CD4-positive, alpha-beta T cell treated with Interleukin-4 for 1 hour (primary cell): ENCODE data around the gene HOXA13.
A peak's percentile ranks its signal among the peaks of the same experiment; 100 is the strongest.

Experiments used
- DNase-seq, 2 donors: peaks; one replicate each; pipeline ENCODE4 v3.0.0-alpha.2; 2020 to 2022

HOXA13 gene

GRCh38 chr7:27169658-27170425, 30.0 kb downstream of the HOXA13 start:
- no peak for DNase-seq

GRCh38 chr7:27168265-27168947, 31.5 kb downstream of the HOXA13 start:
- no peak for DNase-seq

GRCh38 chr7:27167916-27168264, 32.0 kb downstream of the HOXA13 start:
- DNase-seq = no peak

- DNase-seq = no peak
These were observed 33.1 kb downstream of the HOXA13 start for GRCh38 chr7:27166531-27167505.

- no peak for DNase-seq
These were observed 33.8 kb downstream of the HOXA13 start for GRCh38 chr7:27165996-27166530.

GRCh38 chr7:27165089-27165995, 34.5 kb downstream of the HOXA13 start, which contains the start of gene HOXA9:
Gene HOXA9 (minus strand): TSS chr7:27165537. CDS start chr7:27165457, 80 bp downstream.
- peak in 1 of 2 donors; percentile 68 for DNase-seq

GRCh38 chr7:27164367-27165088, 35.4 kb downstream of the HOXA13 start:
- DNase-seq = no peak

GRCh38 chr7:27164045-27164366, 35.9 kb downstream of the HOXA13 start:
- DNase-seq = no peak

- DNase-seq = no peak
These were observed 36.4 kb downstream of the HOXA13 start for GRCh38 chr7:27163288-27164044.

- no peak for DNase-seq
These were observed 37.2 kb downstream of the HOXA13 start for GRCh38 chr7:27162561-27163287.

- DNase-seq = no peak
These were observed 38.0 kb downstream of the HOXA13 start for GRCh38 chr7:27161721-27162560.

GRCh38 chr7:27161214-27161720, 38.6 kb downstream of the HOXA13 start:
- DNase-seq = no peak

GRCh38 chr7:27160546-27161213, 39.2 kb downstream of the HOXA13 start:
- DNase-seq = peak; percentile 83 to 86

GRCh38 chr7:27160145-27160545, 39.7 kb downstream of the HOXA13 start:
- DNase-seq = no peak

- DNase-seq = no peak
These were observed 40.4 kb downstream of the HOXA13 start for GRCh38 chr7:27159266-27160144.

GRCh38 chr7:27158436-27159265, 41.2 kb downstream of the HOXA13 start:
- DNase-seq = peak in 1 of 2 donors; percentile 8
